Activated CD8-positive, alpha-beta memory T cell treated with anti-CD3 and anti-CD28 coated beads, Interleukin-2, amount 50 U/mL, for 4 hours (primary cell): ENCODE measurements around the gene DPEP1.
"Not testable (repeated sequence)": the region's sequence is repeated elsewhere in the genome, so short reads cannot be mapped to it uniquely, and the experiment has no call there.

Experiments
- DNase-seq: peaks from one replicate; pipeline ENCODE4 v3.0.0-alpha.2; 2020

DPEP1 gene

DNA sequence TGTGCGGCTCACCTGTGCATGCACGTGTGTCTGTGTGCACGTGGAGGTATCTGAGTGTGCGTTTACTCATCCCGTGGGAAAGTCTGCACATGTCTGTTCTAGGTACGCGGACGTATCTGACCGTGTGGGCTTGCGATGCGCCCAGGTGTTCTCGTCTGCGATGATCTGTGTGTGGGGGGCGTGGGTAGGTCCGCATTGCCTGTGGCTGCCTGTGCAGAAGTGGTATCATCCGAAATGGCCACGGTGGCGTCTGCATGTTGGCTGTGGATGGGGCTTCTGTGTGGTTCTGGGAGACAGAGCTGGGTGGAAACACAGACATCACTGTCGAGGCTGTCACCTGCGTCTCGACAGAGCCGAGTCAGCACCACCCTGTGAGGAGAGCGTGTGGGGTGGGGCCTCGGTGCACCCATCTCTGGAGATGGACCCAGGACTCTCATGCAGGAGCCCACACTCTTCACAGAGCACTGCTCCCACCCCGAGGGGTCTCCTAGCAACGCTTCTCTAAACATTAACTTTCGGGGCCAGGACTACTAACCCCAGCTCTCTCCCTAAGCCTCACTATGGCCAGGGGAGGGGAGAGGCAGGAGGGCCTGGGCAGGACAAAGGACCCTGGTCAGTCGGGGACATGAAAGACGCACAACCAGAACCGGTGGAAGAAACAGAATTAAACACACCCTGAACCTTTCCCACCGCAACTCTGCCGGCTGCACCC is 8.4 kb downstream of the DPEP1 start:
- DNase-seq = no peak

DNA sequence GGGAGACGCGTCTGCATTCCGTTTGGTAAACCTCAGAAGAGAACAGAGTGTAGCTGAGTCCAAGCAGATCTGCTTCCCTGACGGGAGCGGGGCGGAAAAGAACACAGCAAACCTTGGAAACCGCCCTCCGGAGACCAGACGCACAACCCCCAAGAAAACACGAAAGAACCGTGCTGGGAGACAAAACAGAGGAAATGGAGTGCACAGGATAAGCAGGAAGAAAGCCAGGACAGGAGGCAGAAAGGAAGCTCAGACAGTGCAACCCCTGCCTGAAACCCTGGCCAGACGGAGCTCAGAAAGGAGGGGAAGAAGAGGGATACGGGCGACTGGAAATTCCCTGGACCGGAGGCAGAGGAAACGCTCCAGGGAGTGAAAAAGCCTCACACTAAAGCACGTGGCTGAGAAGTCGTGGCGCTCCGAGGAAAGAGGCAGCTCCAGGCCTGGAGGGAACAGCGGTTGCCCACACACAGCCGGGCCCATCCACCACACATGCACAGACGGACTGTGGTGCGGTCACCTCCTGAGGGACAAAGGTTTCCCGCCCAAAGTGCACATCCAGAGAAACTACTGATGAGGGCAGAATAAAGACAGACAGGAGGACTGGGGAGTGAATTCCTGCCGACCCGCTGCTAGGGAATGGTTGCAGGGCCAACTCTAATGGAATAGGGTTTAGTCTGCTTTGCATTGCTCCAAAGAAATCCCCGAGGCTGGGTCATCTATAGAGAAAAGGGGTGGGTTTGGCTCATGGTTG is 10.2 kb downstream of the DPEP1 start:
- no peak for DNase-seq

DNA sequence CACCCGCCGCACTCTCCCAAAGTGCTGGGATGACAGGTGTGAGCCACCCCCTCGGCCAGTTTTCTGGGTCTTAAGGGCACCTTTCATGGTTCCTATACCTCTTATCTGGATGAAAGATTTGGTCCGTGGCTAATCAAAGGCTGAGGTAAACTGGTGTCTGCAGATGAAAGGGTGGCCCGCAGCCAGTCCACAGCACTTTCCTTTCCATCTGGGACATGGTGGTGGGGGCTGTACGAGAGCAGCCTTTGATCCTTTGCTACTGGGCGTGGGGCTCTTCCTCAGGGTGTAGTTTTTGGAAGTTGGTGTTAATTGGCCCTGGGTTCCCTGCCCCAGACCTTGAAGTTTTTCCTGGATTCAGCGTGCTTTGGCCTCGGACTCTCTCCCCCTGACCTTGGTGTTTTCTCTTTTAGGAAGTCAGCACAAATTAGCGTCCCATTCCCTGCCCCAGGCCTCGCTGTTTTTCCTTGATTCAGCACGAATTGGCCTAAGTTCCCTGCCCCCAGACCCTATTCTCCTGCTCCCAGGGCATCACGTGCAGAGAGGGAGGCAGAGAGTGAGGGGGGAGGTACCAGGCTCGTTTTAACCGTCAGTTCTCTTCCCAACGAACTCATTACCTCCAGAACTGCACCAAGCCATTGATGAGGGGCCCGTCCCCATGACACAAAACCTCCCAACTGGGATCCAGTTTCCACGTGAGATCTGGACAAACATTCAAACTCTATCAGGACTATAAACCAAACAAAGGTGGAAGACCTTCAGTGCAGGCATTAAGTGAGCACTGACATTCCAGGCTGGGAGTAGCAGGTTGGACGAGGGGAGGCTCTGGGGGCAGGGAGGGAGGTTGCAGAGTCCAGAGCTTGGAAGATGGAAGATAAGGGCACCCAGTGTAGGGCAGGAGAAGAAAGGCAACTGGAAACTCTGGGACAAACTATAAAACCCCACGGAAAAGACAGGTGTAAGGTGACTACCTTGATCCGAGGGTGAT is 11.6 kb downstream of the DPEP1 start:
- DNase-seq = no peak

DNA sequence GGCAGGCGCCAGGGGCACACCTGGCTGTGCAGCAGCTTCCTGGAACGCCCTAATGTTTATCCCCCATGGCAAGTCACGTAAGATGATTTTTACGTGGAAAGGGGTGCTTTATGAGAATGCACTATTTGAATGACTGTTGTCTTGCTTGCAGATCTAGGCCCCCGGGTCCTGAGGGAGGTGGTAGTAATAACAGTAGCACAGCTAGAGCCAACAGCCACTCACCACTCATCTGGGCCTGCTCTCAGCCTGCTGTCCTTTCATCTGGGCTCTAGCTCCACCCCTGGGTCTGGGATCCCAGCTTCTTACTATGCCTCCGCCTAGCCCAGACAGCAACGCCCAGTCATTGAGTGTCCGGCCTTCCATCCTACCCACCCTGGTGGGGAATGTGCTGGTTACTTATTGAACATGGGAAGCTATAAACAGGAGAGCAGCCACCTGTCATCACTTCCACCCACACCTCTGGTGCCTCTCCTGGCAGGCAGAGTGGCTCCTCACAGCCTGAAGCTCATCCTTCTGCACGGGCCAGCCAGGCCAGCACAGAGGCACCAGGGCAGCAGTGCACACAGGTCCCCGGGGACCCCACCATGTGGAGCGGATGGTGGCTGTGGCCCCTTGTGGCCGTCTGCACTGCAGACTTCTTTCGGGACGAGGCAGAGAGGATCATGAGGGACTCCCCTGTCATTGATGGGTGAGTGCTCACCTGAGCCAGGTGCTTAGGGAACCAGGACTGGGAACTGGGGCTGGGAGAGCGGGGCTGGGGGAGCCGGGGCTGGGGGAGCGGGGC is 16.6 kb downstream of the DPEP1 start:
- DNase-seq = no peak

DNA sequence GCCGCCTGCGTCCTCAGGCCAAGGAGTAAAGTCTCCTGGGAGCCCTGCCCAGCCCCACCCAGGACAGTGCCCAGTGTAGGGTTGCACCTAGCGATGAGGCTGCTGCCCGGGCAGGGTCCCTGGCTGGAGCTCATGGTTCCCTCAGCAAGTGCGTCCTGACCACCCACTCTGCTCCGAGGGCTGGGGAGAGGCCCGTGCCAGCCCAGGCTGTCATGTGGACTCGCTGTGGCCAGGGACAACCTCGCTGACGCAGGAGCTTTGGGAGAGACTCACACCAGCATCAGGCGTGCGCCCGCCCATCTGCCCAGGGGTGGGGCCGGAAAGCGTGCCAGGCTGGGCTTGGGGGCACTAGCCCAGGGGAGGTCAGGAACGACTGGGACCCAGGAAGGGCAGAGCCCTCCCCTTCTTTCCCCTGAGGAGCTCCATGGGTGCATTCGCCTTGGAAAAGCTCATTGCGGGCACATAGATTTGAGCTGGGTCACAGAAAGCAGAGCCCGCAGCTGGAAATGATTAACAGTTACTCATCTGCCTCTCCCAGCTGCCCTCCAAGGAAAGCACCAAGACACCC is 19.7 kb downstream of the DPEP1 start:
- no peak for DNase-seq

DNA sequence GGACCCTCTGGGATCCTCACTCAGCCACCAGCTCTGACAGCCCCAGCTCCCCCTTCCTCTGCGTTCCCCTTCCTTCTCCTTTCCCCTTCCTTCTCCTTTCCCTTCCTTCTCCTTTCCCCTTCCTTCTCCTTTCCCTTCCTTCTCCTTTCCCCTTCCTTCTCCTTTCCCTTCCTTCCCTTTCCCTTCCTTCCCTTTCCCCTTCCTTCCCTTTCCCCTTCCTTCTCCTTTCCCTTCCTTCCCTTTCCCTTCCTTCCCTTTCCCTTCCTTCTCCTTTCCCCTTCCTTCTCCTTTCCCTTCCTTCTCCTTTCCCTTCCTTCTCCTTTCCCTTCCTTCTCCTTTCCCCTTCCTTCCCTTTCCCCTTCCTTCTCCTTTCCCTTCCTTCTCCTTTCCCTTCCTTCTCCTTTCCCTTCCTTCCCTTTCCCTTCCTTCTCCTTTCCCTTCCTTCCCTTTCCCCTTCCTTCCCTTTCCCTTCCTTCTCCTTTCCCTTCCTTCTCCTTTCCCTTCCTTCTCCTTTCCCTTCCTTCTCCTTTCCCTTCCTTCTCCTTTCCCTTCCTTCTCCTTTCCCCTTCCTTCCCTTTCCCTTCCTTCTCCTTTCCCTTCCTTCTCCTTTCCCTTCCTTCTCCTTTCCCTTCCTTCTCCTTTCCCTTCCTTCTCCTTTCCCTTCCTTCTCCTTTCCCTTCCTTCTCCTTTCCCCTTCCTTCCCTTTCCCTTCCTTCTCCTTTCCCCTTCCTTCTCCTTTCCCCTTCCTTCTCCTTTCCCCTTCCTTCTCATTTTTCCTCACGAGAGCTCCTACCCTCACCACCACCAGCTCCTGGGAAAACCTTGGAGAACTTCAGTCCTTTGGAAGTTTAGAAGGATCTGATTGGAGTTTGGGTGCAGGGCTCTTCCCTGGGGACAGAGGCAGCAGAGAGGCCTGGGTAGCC is 21.3 kb downstream of the DPEP1 start:
- not testable (repeated sequence) for DNase-seq

DNA sequence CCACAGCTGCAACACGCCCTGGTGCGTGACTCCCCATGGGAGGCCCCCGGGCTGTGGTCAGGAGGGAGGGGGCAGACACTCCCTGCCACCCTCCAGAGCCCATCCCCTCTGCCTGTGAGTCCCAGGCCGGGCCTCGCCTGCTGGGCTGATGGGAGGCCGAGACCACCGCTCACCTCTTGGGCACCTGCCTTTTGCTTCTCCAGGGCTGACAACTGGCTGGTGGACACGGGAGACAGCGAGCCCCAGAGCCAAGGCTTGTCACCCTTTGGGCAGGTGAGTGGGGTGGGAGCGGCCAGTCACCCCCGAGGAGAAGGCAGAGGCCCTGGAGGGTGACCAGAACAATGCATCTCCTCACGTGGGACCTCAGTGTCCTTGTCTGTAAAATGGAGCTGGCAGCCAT is 23.2 kb downstream of the DPEP1 start:
- no peak for DNase-seq

DNA sequence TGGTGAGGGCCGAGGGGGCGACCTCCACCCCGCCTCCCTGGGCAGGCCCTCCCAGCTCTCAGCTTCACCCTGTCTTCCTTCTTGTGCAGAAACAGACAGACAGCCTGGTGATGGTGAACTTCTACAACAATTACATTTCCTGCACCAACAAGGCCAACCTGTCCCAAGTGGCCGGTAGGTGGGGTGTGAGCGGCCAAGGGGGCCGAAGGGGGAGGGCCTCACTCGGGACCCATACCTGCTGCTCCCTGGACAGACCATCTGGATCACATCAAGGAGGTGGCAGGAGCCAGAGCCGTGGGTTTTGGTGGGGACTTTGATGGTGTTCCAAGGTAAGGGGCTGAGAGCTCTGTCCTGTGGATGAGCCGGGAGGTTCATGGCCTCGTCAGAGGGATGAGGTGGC is 23.9 kb downstream of the DPEP1 start:
- DNase-seq = no peak

DNA sequence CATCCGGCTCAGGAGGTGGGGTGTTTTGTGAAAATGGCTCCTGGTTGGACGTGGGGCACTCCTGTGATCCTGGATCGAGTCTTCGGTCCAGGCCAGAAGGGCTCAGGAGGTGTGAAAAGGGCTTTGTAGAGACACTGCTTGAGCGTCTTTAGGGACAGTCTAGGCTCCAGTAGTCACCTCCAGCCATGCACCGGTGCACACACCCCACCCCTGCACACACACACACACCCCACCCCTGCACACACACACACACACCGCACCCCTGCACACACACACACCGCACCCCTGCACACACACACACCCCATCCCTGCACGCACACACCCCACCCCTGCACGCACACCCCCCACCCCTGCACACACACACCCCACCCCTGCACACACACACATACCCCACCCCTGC is 25.0 kb downstream of the DPEP1 start:
- no peak for DNase-seq

DNA sequence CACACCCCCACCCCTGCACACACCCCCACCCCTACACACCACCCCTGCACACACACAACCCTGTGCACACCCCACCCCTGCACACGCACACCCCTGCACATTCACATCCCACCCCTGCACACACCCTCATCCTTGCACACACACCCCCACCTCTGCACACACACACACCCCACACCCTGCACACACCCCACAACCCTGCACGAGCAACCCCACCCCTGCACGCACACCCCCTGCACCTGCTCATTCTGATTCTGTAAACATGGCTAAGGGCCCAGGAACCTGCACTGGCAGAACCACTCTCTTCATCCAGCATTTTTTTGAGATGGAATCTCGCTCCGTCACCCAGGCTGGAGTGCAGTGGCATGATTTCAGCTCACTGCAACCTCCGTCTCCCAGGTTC is 25.9 kb downstream of the DPEP1 start:
- no peak for DNase-seq

DNA sequence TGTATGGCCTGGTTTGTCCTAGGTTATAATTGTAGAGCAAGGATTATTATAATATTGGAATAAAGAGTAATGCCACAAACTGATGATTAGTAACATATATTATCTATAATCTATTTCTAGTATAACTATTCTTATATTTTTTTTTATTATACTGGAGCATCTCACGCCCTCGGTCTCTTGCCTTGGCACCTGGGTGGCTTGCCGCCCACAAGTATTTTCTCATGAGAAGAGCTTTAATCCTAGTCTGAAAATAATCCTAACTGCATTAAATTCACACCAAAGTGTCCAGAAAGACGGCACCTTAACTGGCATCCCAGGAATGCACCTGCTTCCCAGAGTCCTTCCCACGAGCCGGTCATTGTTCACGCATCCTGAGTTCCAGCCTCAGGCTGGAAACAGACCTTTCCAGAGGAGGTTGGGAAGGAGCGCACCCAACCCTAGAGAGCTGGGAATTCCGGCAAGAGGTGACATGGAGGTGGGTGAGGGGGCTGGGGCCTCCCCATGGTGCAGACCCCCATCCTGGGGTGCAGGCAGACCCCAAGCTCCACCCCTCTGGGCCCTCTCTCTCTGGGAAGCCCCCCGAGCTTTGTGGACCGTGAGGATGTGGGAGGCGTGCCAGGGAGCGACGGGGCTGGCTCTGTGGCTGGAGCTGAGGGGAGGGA is 28.1 kb downstream of the DPEP1 start:
- no peak for DNase-seq

DNA sequence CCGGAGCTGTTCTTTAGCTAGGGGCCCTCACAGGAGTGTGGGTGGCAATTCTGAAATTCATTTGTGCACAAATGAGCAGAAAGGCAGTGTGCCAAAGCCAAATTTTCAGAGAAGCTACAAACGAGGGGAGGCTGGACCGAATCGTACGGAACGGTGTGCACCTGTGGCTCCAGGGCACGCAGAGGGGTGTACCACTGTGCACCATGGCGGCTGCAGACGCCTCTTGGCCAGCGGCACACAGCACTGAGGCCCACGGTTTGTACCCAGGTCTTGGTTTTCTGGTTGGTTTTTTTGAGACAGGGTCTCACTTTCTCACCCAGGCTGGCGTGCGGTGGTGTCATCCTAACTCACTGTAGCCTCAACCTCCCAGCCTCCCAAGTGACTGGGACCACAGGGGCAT is 29.1 kb downstream of the DPEP1 start:
- DNase-seq = no peak

DNA sequence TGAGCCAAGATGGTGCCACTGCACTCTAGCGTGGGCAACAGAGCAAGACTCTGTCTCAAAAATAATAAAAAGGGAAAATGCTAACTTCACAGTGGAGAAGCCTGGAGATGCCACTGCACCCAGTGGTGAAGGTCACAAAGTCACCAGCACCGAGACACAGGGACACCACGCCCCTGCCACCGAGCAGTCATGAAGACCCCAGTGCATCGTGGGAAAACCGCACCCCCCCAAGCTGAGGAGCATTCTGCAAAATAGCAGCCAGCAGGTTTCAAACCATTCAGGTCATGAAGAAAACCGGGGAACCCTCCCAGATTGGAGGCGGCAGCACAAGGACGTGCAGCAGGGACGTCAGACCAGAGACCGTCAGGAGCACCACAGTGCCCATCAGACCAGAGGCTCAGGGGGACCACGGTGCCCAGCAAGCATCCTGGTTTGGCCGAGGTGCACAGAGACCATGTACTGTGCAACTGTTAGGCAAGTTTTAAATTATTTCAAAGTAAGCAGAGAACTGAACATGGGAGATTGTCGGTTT is 30.4 kb downstream of the DPEP1 start:
- DNase-seq = no peak

DNA sequence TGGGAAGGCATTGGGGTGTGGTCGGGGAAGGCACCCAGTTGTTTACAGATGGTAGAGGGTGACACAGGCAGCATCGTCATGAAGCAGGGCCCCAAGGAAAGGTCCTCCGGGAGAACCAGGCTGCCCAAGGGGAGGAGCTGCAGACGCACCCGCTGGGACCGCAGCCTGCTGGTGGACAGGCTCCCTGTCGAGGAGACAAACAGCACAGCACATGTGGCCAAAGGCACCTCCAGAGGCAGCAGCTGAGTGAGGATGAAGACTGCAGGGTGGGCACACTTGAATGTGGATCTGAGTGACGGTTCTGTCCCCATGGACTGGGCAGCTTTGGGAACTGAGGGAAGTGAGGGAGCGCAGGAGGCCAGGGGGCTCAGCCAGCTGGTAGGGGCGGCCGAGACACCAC is 31.7 kb downstream of the DPEP1 start:
- no peak for DNase-seq

DNA sequence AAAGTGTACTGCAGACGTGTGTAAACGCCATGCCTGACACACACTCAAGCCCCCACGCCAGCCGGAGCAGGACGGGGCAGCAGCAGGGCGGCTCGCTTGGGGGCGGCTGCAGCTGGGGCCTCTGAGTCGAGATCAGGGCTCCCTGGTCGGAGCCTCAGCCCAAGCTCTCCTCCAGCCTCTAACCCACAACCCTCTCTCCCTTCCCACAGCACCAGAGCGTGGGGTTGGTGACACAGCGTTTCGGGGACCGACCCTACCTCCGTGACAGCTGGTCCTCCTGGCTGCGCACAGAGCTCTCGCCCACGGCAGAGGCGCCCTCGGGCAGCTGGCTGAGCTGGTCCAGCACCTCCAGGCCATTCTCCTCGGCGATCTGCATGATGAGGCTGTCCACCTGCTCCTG is 32.8 kb downstream of the DPEP1 start:
- no peak for DNase-seq

DNA sequence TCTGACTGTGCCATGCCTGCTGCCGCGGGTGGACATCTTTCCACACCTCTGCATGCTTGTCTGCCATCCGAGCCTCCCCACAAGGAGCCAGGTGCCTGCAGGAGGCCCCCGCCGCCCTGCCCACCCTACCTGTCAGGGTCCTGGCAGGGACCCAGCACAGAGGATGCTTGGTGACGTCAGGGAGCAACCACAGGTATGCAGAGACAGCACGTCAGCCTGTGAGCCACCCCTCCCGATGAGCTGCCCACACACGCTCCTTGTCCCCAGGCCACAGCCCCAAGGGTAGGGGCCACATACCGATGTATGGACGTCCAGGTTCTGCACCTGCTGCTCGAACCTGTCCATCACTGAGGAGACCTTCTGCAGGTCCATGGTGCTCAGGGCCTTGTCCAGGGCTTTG is 33.5 kb downstream of the DPEP1 start:
- no peak for DNase-seq

DNA sequence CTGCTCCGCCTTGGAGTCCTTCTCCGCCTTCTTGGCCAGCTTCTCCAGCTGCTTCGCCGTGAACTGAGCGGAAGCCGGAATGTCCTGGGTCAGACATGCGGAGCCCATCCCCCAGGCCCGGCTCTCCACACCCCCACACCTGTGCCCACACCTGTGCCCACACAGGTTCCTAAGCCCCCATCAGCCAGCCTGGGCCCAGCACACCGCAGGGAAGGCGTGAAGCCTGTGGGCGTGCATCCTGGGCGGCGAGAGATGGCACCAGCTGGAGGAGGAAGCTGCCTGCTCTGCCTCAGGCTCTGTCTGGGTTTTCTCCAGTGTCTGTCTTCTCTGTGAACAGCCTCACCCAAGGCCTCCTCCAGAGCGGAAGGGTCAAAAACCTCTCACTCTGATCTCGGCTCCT is 38.1 kb downstream of the DPEP1 start:
- no peak for DNase-seq

DNA sequence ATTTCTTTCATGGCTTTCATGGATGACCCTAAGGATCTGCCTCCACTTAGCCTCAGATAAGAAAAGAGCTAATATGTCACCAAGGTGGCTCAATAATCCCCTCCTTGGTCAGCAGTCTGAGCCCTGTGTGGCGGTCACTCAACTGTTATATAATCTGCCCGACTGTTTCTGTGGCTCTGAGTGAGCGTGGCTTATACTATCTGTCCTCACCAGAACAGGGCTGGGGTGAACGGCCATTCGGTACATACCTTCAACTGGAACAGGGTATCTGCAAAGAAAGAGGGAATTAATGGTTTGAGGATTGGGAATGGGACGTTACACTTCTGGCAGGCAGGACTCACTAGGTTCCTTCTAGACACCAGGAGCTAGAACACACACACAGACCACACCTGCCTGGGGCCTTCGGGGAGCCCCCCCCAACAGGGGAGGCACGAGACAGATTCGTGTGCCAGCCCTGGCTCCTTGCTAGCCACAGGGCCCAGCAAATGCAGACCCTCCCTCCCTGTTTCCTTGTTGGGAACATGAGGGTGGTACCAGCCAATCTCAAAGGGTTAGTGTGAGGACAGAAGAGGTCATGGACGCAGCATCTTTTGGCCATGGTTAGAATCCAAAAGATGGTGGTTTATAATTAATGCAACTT is 40.3 kb downstream of the DPEP1 start:
- DNase-seq = no peak

DNA sequence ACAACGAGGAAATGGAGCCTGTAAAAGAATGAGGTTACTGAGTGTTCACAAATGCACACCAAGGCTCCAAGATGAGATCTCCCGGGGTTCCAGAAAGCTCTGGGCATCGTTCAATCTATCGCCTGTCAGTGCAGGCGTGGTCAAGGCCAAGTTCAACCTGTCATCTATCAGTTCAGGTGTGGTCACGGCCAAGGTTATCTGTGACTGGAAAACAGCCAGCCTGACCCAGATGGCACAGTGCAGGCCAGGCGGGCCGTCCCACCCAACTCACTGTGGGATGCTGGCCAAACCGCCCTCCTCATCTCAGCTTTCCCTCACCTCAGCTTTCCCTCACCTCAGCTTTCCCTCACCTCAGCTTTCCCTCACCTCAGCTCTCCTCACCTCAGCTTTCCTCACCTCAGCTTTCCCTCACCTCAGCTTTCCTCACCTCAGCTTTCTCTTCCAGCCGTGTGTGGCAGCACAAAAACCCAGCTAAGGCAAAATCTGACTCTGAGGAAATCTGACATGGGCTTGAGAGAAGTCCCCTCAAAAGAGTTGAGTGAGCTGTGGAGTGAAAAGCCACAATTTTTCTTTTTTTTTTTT is 41.7 kb downstream of the DPEP1 start:
- DNase-seq = no peak
